Stimulated activated CD4-positive, alpha-beta T cell treated with anti-CD3 and anti-CD28 coated beads, Interleukin-12 subunit alpha, Interleukin-12 subunit beta, amount 100 ng/mL, for 4 hours (primary cell): ENCODE measurements around the gene EPB41L5.

ENCODE experiments used
- DNase-seq: peaks from one replicate; pipeline ENCODE4 v3.0.0-alpha.2; 2020

EPB41L5 gene

DNA sequence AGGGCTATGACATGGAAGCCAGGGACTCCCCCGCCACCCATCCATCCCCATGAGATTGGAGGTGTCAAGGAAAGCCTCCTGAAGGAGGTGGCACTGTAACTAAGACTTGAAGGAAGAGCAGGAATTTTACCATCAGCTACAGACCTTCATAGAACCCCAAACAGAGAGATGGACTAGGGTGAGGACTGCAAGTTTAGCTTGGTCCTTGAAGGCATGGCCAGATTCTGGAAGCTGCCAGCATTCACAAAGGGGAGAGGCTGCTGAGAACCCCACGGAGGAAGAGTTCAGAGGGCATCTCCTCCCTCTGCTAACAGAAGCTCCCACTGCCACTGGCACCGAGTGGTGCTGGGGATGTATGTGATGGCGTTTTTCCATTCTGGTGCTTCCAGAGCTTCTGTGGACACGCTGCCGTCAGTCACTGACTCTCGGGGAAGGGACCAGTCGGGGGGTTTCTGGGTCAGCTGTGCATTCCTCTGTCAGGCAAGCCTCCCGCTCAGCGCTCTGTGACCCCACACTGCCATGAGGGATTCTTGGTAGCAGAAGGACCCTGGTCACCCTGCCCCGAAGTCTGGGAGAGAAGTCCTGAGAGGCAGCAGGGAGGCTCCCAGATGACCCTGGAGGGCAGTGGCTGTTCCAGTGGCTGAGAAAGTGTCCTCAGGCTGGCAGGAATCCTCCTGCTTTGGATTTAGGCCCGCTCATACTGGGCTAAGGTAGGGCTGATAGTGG, 192.2 kb downstream of the EPB41L5 start:
- no peak for DNase-seq

GRCh38 chr2:120206022-120206581, 193.2 kb downstream of the EPB41L5 start:
- peak; percentile 47 for DNase-seq

GRCh38 chr2:120208381-120209353, 195.8 kb downstream of the EPB41L5 start:
- DNase-seq = no peak

DNA sequence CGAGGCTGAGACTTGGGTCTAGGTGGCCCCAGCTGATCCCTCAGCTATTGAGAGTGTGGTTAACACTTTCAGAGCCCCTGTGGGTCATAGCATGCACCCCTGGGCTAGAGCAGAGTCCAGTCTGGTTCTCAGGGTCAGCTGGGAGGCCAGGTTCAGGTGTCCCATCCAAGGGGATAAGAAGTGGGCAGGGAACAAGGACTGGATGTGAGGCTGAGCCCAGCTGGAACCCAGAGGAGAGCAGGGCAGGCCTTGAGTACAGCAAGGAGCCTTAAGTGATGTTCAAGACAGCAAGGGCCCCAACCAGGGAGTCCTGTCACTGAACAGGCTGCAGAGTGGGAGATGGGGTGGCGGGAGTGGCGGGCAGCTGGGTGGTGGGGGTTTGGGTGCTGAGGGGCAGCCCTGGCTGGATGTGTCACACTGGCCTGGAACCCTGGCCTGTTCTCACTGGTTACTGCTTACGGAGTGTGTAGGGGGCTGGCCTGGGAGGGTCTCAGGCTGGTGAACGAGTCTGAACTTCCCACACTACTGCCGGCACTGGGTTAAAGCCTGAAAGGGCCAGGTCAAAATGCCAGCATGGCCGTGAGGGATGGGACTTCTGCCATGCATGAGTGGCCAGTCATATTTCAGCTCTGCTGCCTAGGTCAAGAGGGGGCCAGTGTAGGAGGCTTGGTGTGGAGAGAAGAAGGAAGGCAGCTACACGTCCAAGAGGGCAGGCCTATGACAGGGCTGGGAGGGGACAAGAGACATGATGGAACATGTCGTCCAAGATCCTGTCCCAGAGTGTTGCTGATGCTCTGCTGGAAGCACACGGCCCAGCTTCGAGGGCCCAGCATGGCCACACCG, 196.8 kb downstream of the EPB41L5 start:
- no peak for DNase-seq

DNA sequence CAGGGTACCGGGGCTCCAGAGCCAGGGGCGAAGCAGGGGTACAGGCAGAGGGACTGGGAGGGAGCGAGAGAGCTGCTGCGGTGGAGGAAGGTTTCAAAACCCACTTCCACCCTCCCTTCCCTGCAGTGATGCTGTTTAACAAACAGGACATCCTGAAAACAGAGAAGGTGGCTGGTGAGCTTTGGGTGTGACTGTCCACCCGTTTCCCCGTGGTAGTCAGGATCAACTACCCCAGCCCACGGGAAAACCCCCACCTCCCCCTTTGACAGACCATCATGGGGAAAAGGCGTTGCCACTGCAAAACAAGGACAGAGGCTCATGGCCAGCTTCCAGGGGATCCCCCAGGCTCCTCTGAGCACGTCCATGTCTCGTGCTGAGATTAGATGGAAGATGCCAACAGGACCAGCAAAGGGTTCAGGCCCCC, 197.4 kb downstream of the EPB41L5 start:
- DNase-seq = no peak

GRCh38 chr2:120218181-120218580, 205.3 kb downstream of the EPB41L5 start:
- DNase-seq = no peak

GRCh38 chr2:120219291-120219690, 206.4 kb downstream of the EPB41L5 start:
- no peak for DNase-seq

DNA sequence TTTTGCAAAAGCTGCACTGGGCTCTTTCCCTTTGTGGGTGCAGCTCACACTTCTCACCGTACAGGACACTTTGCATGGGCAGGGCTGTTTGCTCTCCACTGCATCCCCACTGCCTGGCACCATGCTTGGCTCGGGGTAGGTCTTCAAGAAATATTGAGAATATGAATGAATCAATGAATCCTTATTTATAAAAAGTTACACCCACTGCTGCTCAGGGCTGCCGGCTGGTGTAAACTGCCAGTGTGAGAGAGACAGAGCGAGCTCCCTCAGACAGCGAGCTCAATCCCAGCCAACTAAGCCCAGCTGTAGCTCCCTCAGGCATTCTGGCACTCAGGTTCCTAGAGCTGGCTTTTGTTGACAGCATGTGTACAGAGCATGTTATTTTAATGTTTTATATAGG, 206.9 kb downstream of the EPB41L5 start:
- no peak for DNase-seq

DNA sequence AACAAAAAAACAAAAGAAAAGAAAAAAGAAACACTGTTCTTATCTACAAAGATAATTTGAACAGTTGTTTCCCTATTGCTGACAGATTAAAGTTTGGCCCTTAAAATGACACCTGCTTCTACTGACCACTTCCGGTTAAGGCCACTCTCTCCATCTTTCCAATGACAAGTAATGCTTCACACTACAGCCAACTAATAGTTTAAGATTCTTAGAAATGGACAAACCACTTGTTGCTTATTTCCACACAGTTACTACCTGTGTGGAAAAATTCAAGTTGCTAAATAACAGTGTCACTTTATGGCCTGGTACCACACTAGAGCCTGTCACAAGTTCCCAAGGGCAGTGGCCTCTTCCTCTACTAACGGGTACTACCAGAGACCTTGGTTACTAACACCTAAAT, 207.9 kb downstream of the EPB41L5 start:
- DNase-seq = no peak

DNA sequence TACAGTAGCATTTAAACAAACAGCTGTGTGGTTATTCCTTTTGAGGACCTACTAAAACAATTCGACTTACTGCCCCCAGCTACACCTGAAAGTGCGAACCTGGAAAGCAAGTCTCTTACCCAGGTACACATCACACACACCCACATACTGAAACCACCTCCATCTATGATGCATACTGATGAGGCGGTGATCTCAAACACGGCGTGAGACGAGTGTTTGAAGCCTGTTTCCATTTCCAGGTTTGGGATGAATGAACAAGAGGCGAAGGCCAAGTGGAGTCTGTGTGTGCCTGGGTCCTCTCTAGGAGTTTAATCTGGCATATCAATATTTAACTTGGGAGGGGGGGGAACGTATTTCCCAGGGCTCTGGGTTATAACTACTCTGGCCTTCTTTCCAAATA, 208.7 kb downstream of the EPB41L5 start:
- no peak for DNase-seq

DNA sequence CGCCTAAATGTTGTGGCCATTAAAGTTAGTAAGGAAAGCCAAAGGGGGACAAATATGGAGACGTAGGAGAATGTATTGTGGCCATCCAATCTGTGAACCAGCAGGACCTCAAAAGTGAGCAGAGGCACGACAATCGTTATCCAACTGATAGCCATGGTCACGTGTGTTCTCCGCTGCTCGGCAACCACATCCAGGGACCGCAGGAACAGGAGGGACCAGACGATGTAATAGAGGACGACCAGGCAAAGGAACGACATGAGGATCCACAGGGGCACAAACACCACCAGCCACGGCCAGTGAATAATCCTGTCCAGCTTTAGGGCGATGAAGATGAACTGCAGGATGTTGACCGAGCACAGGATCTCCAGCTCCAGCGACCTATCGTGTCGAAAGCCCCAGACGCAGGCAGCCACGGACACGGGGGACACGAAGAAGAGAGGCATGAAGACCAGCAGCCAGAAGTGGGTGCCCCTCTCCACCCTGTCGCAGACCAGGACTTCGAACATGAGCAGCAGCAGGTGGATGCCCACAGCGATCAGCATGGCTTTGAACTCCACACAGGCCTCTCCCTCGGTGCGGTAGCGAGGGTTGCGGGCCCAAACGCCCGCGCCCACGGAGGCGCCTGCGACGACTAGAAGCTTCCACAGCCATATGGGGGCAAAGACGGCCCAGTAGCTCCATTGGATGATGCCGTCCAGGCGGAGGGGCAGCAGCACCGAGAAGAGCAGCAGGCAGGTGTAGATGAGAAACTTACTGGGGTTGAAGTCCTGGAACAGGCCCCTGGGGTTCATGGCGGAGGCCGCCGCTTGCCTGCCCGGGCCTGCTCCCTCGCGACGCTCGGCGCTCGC, 209.5 kb downstream of the EPB41L5 start:
- no peak for DNase-seq

GRCh38 chr2:120223034-120223912, 210.4 kb downstream of the EPB41L5 start, which contains the start of gene TMEM185B:
TMEM185B (minus strand) TSS chr2:120223400; CDS start chr2:120222976, 424 bp downstream.
- DNase-seq = peak; percentile 91

- no peak for DNase-seq
Observed at GRCh38 chr2:120224256-120224655, 211.4 kb downstream of the EPB41L5 start.

GRCh38 chr2:120224735-120225548, 212.1 kb downstream of the EPB41L5 start:
- DNase-seq = no peak

DNA sequence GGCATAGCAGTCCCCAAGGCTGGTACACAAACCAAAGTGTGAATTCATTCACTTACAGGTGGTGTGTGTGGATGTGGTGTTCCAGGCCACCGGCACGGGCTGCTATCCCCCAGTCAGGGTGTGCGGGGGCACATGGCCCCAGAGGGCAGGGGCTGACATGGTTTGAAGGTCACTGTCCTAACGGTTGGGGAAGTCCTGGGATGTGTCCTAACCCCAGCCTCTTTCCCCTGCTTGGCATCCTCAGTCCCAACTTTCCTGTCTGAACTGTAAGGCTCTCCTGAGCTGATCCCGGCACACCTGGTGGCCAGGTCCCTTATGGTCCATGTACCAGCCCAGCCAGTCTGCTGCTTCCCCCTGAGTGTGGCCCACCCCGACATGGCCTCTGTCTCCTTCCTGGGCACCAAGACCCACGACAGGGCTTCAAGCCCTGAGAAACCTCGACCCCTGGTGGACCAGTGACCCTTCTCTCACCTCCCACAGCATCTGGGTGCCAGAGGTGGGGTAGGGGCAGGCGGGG, 212.7 kb downstream of the EPB41L5 start:
- DNase-seq = no peak

- no peak for DNase-seq
Observed at GRCh38 chr2:120226316-120226715, 213.4 kb downstream of the EPB41L5 start.

DNA sequence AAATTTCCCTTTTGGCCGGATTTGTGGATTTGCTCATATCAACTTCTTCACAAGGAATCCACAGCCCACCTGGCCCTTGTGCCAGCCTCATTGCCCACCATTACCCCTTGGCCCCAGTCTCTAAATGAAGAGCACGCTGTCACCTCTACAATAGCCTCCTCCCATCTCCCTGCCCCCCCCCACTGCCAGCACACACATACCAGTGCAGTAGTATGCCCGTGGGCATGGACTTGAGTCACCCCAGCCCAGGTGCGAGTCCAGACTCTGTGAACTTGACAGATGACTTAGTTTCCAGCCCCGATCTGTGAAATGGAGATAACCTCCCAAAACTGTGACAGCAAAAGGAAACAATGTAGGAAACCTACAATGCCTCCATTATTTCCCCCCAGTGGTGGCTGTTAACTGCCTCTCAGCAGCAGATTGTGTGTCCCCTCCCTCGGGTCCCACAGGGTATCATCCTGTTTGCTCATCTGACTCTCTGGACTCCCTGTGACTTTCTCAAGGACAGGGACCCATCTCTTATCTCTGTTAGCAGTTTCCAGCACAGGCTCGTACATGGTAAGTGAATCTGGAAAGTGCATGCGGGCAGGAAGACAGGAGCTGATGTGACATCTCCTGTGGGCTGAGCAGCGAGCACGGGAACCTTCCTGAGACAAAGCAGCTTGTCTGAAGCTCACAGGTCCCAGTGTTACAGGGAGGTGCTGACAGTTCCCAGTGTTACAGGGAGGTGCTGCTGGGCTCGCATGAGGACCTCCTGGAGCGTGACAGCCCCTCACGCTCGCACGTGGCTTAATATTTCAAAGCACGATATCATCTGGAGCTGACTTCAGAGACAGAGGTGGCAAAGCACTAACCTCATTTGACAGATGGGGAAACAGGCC, 214.5 kb downstream of the EPB41L5 start:
- peak; percentile 25 for DNase-seq

GRCh38 chr2:120228503-120228902, 215.6 kb downstream of the EPB41L5 start:
- no peak for DNase-seq
